Measurements from ENCODE around the gene CREG2.

The CREG2 gene, protein sequence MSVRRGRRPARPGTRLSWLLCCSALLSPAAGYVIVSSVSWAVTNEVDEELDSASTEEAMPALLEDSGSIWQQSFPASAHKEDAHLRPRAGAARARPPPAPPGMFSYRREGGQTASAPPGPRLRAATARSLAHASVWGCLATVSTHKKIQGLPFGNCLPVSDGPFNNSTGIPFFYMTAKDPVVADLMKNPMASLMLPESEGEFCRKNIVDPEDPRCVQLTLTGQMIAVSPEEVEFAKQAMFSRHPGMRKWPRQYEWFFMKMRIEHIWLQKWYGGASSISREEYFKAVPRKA

DNA sequence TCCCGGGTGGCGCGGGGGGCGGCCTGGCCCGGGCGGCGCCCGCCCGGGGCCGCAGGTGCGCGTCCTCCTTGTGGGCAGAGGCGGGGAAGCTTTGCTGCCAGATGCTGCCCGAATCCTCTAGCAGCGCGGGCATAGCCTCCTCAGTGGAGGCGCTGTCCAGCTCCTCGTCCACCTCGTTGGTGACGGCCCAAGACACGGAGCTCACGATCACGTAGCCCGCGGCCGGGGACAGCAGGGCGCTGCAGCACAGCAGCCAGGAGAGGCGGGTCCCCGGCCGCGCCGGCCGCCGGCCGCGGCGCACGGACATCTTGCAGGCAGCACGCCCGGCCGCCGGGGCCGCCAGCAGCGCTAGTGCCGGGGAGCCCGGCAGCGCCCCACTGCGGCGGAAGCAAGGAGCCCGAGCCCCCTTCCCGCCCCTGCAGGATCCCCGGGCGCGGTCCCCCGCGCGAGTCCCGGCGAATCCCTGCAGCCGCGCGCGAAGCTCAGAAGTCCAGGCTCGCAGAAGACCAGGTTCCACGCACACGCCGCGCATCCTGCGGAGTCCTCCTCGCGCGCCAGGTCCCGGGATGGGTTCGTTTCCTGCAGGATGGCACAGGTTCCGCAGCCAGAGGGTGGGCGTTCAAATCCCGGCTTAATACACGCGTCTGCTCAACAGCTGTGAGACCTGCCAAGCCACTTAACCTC lies at the start of gene CREG2:
TSS of gene CREG2 (minus strand) at position 353 of the 684 bp plus-strand sequence. CDS start at position 307, 46 bp downstream.
- Mint-ChIP-seq H3K27me3 (peaks cover 35% of the 10 kb centered on the region), H3K9me3 (ENCODE audit: low read depth) (no peaks in the 10 kb centered on the region), H3K36me3 (no peaks in the 10 kb centered on the region), H3K4me3 (peak within 1 kb of the TSS; percentile 82), H3K27ac (no peak within 1 kb of the TSS), H3K4me1 (ENCODE audit: low read depth) (peaks cover 14% of the 10 kb centered on the region)

DNA sequence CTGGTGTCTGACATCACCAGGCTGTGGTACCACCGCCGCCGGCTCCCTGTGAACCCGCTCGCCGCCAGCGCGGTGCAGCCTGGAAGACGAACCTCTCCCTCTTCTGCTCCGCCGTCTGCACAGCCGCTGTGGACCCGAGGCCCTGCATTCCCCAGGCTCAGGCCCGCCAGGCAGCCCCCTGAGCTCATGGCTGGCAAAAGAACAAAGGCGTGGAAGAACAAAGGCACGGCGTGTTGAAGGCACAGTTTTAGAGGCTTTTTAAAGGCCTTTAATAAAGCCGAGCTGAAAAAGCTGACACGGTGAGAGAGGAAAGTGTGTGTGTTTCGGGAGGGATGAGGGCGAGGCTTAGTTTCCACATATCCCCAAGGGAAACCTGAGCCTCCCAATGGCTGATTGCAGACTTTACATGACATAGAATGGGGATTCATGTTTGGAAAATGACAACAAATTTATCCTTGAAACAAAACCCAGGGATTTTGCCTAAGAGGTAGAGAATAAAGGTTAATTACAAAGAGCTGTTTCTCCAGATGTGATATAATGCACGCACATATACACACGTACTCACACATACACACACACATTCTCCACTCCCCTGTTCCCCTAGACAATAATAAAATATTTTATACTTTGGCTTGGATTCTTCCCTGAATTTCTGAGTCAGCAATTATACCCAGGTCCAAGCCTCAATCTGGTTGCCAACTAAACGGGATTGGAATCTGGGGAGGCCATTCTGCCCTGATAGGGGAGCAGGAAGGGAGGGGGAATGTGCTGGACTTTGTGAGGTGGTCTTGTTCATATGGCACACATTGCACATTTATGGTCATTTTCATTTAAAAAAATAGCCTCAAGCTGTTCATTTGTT lies 47.9 kb upstream of the CREG2 start:
- no peak overlapping the region for H3K4me3 Mint-ChIP-seq
- no peaks in the 10 kb centered on the region for H3K27me3 Mint-ChIP-seq
- H3K27ac Mint-ChIP-seq = no peak overlapping the region
- no peaks in the 10 kb centered on the region for H3K4me1 Mint-ChIP-seq (ENCODE audit: low read depth)
- no peaks in the 10 kb centered on the region for H3K9me3 Mint-ChIP-seq (ENCODE audit: low read depth)
- no peaks in the 10 kb centered on the region for H3K36me3 Mint-ChIP-seq

DNA sequence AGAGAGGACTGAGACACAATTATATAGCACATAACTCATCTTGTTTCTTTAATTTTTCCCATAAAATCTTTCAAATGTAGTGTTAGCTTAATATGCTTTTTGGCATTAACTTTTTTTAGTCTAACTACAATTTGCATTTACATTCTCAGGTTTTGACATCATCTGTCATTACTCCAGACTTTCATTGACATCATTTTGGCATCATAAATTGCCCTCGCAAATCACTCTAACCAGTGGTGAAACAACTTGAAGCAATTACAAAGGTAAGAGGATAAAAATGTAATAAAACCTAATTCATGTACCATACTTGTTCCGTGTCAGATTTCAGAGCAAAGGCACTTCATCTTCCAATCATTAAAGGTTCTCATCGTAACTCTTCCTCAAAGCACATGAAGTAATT lies 46.2 kb upstream of the CREG2 start:
- Mint-ChIP-seq H3K4me3 (no peak overlapping the region), H3K4me1 (ENCODE audit: low read depth) (no peaks in the 10 kb centered on the region), H3K9me3 (ENCODE audit: low read depth) (no peaks in the 10 kb centered on the region), H3K27me3 (no peaks in the 10 kb centered on the region), H3K27ac (no peak overlapping the region), H3K36me3 (no peaks in the 10 kb centered on the region)

DNA sequence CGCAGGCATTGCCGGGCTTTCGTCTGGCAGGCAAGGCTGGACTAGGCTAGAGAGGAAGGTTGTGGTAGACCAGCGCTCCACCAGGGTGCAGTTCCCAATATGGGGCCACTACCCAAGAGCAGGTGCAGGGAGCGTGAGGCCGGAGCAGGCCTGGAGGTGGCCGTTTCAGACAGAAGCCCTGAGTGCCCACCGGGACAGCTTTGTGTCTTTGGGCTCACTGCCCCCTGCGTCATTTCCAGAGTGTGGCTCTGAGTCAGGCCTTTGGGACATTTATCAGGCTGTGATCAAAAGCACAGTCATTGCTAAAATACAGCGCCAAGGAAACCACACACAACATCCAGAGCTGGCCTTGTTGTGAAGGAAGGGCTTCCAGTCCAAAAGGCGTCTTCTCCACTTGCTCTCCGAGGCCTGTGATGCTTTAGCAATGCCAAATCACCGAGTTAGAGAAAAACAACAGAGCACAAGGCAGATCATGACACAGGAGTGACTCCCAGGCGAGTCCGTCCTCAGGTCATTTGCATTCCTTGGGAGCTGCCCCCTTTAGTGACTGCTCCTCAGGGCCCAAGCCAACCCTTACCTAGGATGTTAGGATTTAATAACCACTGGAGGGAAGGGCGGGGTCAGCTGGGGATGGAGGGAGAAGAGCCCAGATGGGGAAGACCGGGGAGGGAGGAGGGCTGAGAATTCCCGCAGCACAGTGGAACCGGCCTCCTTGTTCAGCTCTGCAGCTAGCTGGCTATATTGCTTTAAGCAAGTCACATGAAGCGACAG lies 45.3 kb upstream of the CREG2 start:
- Mint-ChIP-seq H3K4me1 (ENCODE audit: low read depth) (no peaks in the 10 kb centered on the region), H3K27ac (no peak overlapping the region), H3K4me3 (no peak overlapping the region), H3K36me3 (no peaks in the 10 kb centered on the region), H3K27me3 (no peaks in the 10 kb centered on the region), H3K9me3 (ENCODE audit: low read depth) (no peaks in the 10 kb centered on the region)

DNA sequence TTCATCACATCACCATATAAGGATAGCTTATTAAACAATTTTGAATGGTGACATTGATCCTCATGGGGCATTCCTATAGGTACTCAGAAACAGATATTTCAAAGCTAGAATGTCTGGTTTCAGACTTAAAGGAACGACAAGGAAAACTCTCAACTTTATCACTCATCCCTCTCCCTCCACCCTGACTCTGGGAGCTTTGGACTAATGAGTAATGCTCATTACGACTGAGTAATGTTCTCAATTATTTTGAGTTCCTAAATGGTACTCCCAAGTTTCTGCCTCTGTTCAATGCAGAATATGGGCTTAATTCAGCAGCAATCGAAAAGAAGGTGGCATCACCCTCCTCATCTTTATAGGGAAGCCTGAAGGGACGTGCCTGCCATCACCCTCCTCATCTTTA lies 44.2 kb upstream of the CREG2 start:
- Mint-ChIP-seq H3K4me3 (no peak overlapping the region), H3K27me3 (no peaks in the 10 kb centered on the region), H3K36me3 (no peaks in the 10 kb centered on the region), H3K4me1 (ENCODE audit: low read depth) (no peaks in the 10 kb centered on the region), H3K9me3 (ENCODE audit: low read depth) (no peaks in the 10 kb centered on the region), H3K27ac (no peak overlapping the region)

DNA sequence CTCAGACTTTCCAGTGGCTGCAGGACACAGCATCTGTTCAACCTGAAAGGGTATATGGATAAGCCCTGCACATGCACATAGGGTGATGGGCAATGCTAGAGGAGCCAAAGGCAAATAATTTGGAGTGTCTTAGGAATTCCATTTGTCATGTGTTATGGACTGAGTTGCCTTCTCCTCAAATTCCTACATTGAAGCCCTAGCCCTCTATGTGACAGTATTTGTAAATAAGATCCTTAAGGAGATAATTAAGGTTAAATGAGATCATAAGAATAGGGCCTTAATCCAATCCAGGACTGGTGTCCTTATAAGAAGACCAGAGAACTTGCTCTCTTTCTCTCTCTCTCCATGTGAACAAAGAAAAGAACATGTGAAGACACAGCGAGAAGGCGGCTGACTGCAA lies 42.9 kb upstream of the CREG2 start:
- no peak overlapping the region for H3K27ac Mint-ChIP-seq
- H3K4me3 Mint-ChIP-seq = no peak overlapping the region
- no peaks in the 10 kb centered on the region for H3K4me1 Mint-ChIP-seq (ENCODE audit: low read depth)
- H3K9me3 Mint-ChIP-seq (ENCODE audit: low read depth) = no peaks in the 10 kb centered on the region
- H3K27me3 Mint-ChIP-seq = no peaks in the 10 kb centered on the region
- no peaks in the 10 kb centered on the region for H3K36me3 Mint-ChIP-seq

DNA sequence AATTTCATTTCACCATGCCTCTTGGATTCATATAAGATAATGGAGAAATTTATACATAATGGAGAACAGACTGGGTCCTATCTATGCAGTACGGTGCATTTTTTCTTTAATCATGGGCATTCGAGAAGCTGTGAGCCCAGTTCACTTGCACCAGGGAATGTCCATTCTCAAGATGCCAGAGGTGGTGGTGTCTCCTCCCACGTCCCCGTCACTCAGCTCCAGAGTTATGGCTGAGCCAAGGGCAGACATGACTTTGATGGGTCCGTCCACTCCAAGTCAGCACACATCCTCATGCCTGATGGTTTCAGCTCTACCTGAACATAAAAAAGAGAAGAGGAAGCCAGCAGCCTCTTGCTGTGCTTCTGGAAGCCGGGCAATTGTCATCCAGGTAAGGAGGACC lies 42.1 kb upstream of the CREG2 start:
- Mint-ChIP-seq H3K4me1 (ENCODE audit: low read depth) (no peaks in the 10 kb centered on the region), H3K27ac (no peak overlapping the region), H3K4me3 (no peak overlapping the region), H3K36me3 (no peaks in the 10 kb centered on the region), H3K27me3 (no peaks in the 10 kb centered on the region), H3K9me3 (ENCODE audit: low read depth) (no peaks in the 10 kb centered on the region)

DNA sequence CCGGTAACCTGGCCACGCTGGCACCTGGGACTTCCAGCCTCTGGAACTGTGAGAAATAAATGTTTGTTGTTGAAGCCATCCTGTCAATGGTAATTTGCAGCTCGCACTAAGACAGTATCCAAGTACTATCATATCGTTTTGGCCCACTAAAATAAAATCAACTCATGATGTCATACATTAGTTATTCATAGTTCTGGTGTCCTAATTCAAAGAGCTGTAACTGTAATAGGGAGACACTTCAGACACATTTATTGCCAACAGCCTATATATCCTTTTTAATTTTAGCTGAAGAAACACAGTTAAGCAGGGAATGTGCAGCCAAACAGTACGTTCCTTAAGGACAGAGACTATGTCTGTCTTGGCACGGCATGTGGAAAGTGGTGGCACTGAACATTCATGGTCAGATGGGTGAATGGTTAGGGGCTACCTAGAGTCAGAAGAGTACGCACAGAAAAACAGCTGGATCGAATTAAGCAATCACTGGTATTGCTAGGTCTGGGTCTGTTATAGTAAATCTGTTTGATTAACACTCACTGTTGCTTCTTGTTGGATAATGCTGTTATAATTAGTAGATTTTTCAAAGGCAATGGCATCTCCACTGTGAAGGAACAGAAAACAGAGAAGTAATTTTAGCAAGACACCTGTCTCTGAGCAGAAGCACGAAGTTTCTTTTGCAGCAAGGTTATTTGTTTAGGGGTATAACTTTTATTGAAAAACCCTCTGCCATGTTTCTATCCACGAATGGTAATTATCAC lies 41.3 kb upstream of the CREG2 start:
- no peaks in the 10 kb centered on the region for H3K9me3 Mint-ChIP-seq (ENCODE audit: low read depth)
- no peaks in the 10 kb centered on the region for H3K27me3 Mint-ChIP-seq
- H3K36me3 Mint-ChIP-seq = no peaks in the 10 kb centered on the region
- no peaks in the 10 kb centered on the region for H3K4me1 Mint-ChIP-seq (ENCODE audit: low read depth)
- no peak overlapping the region for H3K4me3 Mint-ChIP-seq
- H3K27ac Mint-ChIP-seq = no peak overlapping the region

DNA sequence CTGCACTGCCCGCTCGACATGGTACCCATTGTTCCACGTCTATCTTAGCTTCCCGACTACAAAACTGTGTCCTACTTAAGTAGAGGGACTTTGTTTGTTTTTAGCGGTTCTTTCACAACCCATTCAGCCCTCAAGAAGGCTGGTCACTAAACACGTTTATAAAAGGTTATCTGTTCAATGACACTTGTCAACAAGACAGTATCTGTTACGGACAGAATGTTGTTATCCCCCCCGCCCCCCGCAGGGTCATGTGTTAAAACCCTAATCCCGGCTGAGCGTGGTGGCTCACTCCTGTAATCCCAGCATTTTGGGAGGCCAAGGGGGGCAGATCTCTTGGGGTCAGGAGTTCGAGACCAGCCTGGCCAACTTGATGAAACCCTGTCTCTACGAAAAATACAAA lies 40.4 kb upstream of the CREG2 start:
- H3K4me3 Mint-ChIP-seq = no peak overlapping the region

DNA sequence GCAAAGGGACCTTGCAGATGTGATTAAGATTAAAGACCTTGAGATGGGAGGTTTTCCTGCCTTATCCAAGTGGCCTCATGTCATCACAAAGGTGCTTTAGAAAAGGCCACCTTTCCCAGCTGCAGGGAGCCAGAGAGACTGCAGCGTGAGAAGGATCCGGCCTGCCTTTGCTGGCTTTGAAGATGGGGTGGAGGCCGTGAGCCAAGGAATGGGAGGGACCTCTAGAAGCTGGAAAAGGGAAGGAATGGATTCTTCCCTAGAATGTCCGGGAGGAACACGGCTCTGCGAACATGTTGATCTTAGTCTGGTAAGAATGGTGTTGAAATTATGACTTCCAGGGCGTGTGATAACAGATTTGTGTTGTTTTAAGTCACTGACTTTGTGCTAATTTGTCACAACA lies 39.9 kb upstream of the CREG2 start:
- H3K4me1 Mint-ChIP-seq (ENCODE audit: low read depth) = no peaks in the 10 kb centered on the region
- H3K36me3 Mint-ChIP-seq = no peaks in the 10 kb centered on the region
- H3K9me3 Mint-ChIP-seq (ENCODE audit: low read depth) = no peaks in the 10 kb centered on the region
- H3K27ac Mint-ChIP-seq = no peak overlapping the region
- H3K27me3 Mint-ChIP-seq = no peaks in the 10 kb centered on the region
- no peak overlapping the region for H3K4me3 Mint-ChIP-seq

More for the DNA sequence above, 40.4 kb upstream of the CREG2 start:
- no peaks in the 10 kb centered on the region for H3K27me3 Mint-ChIP-seq
- H3K9me3 Mint-ChIP-seq (ENCODE audit: low read depth) = no peaks in the 10 kb centered on the region
- H3K27ac Mint-ChIP-seq = no peak overlapping the region
- no peaks in the 10 kb centered on the region for H3K4me1 Mint-ChIP-seq (ENCODE audit: low read depth)
- H3K36me3 Mint-ChIP-seq = no peaks in the 10 kb centered on the region

DNA sequence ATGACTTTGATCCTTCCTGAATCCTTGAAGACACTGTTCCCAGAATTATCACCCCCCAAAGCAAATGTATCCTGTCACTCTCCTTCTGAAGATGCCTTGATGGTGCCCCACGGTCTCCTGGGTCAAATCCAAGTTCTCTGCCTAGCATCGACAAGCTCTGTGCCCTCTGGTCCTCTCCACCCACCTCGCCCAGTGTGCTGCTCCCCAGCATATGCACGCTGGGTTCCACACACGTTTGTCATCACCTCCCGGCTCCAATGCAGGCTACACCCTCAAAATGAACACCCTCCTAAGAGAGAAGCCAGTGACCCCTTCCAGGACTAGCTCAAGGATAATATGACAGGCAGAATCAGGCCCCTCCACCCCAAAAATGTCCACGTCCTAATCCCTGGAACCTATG lies 39.5 kb upstream of the CREG2 start:
- Mint-ChIP-seq H3K4me3 (no peak overlapping the region), H3K9me3 (ENCODE audit: low read depth) (no peaks in the 10 kb centered on the region), H3K4me1 (ENCODE audit: low read depth) (no peaks in the 10 kb centered on the region), H3K27ac (no peak overlapping the region), H3K27me3 (no peaks in the 10 kb centered on the region), H3K36me3 (no peaks in the 10 kb centered on the region)

DNA sequence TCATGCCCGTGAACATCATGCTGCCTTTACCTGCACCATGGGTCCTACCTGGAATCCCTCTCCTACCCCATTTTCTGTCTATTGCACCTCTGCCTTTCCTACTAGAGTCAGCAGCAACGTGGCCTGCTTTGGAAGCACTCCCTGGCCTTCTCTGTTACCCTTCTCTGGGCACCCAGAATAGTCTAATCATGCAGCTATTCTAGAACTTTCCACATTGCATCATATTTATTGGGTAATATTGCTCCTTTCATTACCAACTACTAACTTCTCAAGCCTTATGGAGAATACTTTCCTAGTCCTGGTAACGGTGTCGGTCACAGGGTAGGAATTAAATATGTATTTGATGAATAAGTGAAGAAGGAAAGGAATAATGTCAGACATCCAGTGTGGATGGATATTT lies 33.3 kb upstream of the CREG2 start:
- H3K27me3 Mint-ChIP-seq = no peaks in the 10 kb centered on the region
- no peaks in the 10 kb centered on the region for H3K4me1 Mint-ChIP-seq (ENCODE audit: low read depth)
- H3K36me3 Mint-ChIP-seq = no peaks in the 10 kb centered on the region
- no peak overlapping the region for H3K27ac Mint-ChIP-seq
- no peak overlapping the region for H3K4me3 Mint-ChIP-seq
- H3K9me3 Mint-ChIP-seq (ENCODE audit: low read depth) = no peaks in the 10 kb centered on the region

DNA sequence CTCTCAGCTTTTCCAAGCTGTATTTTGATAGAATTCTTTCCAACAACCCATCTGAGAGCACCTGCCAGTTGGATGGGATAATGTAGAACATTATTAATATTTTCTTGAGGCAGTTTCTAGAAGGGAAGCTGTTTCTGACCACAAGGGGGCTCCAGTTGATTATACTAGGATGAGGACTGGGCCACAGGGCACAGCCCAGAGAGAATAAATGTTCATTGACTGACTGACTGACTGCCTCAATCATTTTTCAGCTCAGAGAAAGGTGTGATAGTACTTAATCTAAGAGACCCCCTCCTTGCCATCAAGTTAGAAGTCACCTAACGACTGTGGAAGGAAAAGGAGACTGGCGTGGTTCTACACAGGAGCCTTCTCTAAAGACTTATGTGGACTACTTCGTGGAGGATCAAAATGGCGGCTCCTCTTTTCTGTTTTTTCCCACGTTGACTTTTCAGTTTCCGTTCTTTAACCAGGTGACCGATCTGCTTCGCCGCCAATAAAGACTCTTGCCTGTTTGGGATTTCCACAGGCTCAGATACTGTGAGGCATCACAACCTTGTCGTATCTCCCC lies 31.9 kb upstream of the CREG2 start:
- no peak overlapping the region for H3K4me3 Mint-ChIP-seq
- no peaks in the 10 kb centered on the region for H3K9me3 Mint-ChIP-seq (ENCODE audit: low read depth)
- no peaks in the 10 kb centered on the region for H3K36me3 Mint-ChIP-seq
- H3K4me1 Mint-ChIP-seq (ENCODE audit: low read depth) = no peaks in the 10 kb centered on the region
- H3K27ac Mint-ChIP-seq = no peak overlapping the region
- H3K27me3 Mint-ChIP-seq = no peaks in the 10 kb centered on the region

All from activated naive CD8-positive, alpha-beta T cell (primary cell).